ENCODE measurements around the gene FAAP20.

FAAP20 gene

GRCh38 chr1:2178875-2179274, 15.7 kb downstream of the FAAP20 start:
- H3K4me1 ChIP-seq: peaks cover 0 to 12% (median 3%) of the 10 kb centered on the region in 4 donors
- H3K36me3 ChIP-seq: peaks cover 0 to 21% (median 0%) of the 10 kb centered on the region in 3 donors
- H3K27me3 ChIP-seq: peaks cover 0 to 23% of the 10 kb centered on the region in 2 donors
- no peak overlapping the region for H3K27ac ChIP-seq
- no peak for DNase-seq
- no peak overlapping the region for H3K4me3 ChIP-seq
- intact Hi-C loops (cut with DNase I; ENCODE audit: low total_unique reads): no loop called here
- H3K9me3 ChIP-seq: no peaks in the 10 kb centered on the region
- TF ChIP-seq CTCF (IDR thresholded peaks at IDR 0.05): no peak

- intact Hi-C loops (cut with DNase I; ENCODE audit: low total_unique reads): no loop called here
- no peak overlapping the region for H3K4me3 ChIP-seq
- no peak for TF ChIP-seq CTCF (IDR thresholded peaks at IDR 0.05)
- H3K4me1 ChIP-seq: peaks cover 0 to 12% (median 4%) of the 10 kb centered on the region in 4 donors
- H3K36me3 ChIP-seq: peaks cover 0 to 12% (median 0%) of the 10 kb centered on the region in 3 donors
- no peaks in the 10 kb centered on the region for H3K9me3 ChIP-seq
- peaks cover 0 to 31% of the 10 kb centered on the region in 2 donors for H3K27me3 ChIP-seq
- H3K27ac ChIP-seq: no peak overlapping the region
- DNase-seq: no peak
These were observed 16.5 kb downstream of the FAAP20 start for GRCh38 chr1:2177946-2178538.

- no peak overlapping the region for H3K27ac ChIP-seq
- H3K4me3 ChIP-seq: no peak overlapping the region
- no peaks in the 10 kb centered on the region for H3K9me3 ChIP-seq
- no peak for DNase-seq
- H3K36me3 ChIP-seq: peaks cover 0 to 10% (median 0%) of the 10 kb centered on the region in 3 donors
- intact Hi-C loops (cut with DNase I; ENCODE audit: low total_unique reads): no loop called here
- no peak for TF ChIP-seq CTCF (IDR thresholded peaks at IDR 0.05)
- H3K4me1 ChIP-seq: peaks cover 0 to 12% (median 4%) of the 10 kb centered on the region in 4 donors
- peaks cover 0 to 33% of the 10 kb centered on the region in 2 donors for H3K27me3 ChIP-seq
These were observed 17.0 kb downstream of the FAAP20 start for GRCh38 chr1:2177541-2177940.

GRCh38 chr1:2176615-2177014, 18.0 kb downstream of the FAAP20 start:
- intact Hi-C loops (cut with DNase I; ENCODE audit: low total_unique reads): no loop called here
- no peak for DNase-seq
- H3K4me3 ChIP-seq: no peak overlapping the region
- H3K36me3 ChIP-seq: peaks cover 0 to 9% (median 0%) of the 10 kb centered on the region in 3 donors
- H3K4me1 ChIP-seq: peaks cover 0 to 12% (median 4%) of the 10 kb centered on the region in 4 donors
- no peak for TF ChIP-seq CTCF (IDR thresholded peaks at IDR 0.05)
- H3K27ac ChIP-seq: no peak overlapping the region
- peaks cover 0 to 33% of the 10 kb centered on the region in 2 donors for H3K27me3 ChIP-seq
- H3K9me3 ChIP-seq: no peaks in the 10 kb centered on the region

- peaks cover 0 to 12% (median 4%) of the 10 kb centered on the region in 4 donors for H3K4me1 ChIP-seq
- H3K4me3 ChIP-seq: no peak overlapping the region
- no peak for DNase-seq
- H3K27ac ChIP-seq: no peak overlapping the region
- peaks cover 0 to 33% of the 10 kb centered on the region in 2 donors for H3K27me3 ChIP-seq
- H3K9me3 ChIP-seq: no peaks in the 10 kb centered on the region
- intact Hi-C loops (cut with DNase I; ENCODE audit: low total_unique reads): no loop called here
- no peak for TF ChIP-seq CTCF (IDR thresholded peaks at IDR 0.05)
- peaks cover 0 to 9% (median 0%) of the 10 kb centered on the region in 3 donors for H3K36me3 ChIP-seq
These were observed 18.7 kb downstream of the FAAP20 start for GRCh38 chr1:2175681-2176454.
